IPS-NIHi11 (cell line): ENCODE results near the gene TMEM9.

Experiments
- DNase-seq: peaks from one replicate; pipeline ENCODE4 v3.0.0; 2012; ENCODE audit warnings: mixed read lengths, low spot score

The TMEM9 gene

GRCh38 chr1:201127755-201128455 lies 26.4 kb downstream of the TMEM9 start:
- no peak for DNase-seq

- DNase-seq, result peak; percentile 76
Observed at GRCh38 chr1:201126832-201127754, 27.2 kb downstream of the TMEM9 start, which contains the start of gene ASCL5. ASCL5 (minus strand) TSS chr1:201127184; CDS start chr1:201115372, 11,812 bp downstream.

GRCh38 chr1:201126463-201126831 lies 27.8 kb downstream of the TMEM9 start:
- no peak for DNase-seq

GRCh38 chr1:201125800-201126199 lies 28.5 kb downstream of the TMEM9 start:
- no peak for DNase-seq

- DNase-seq, result no peak
Observed at GRCh38 chr1:201125019-201125418, 29.3 kb downstream of the TMEM9 start.

- no peak for DNase-seq
Observed at GRCh38 chr1:201123866-201124265, 30.4 kb downstream of the TMEM9 start.

GRCh38 chr1:201122321-201122957 lies 31.8 kb downstream of the TMEM9 start:
- no peak for DNase-seq

- peak; percentile 76 for DNase-seq
Observed at GRCh38 chr1:201119206-201120197, 34.8 kb downstream of the TMEM9 start.

GRCh38 chr1:201116091-201116490 lies 38.2 kb downstream of the TMEM9 start:
- DNase-seq, result no peak

GRCh38 chr1:201115390-201115937 lies 38.8 kb downstream of the TMEM9 start:
- no peak for DNase-seq

GRCh38 chr1:201114245-201115131 lies 39.8 kb downstream of the TMEM9 start:
- DNase-seq, result peak; percentile 92

- no peak for DNase-seq
Observed at GRCh38 chr1:201113451-201114244, 40.6 kb downstream of the TMEM9 start.

GRCh38 chr1:201112926-201113325 lies 41.3 kb downstream of the TMEM9 start:
- DNase-seq, result no peak

- no peak for DNase-seq
Observed at GRCh38 chr1:201112173-201112731, 42.0 kb downstream of the TMEM9 start, which contains the start of gene CACNA1S. CACNA1S (minus strand) TSS chr1:201112426; CDS start chr1:201112339, 87 bp downstream.

GRCh38 chr1:201111672-201112071 lies 42.6 kb downstream of the TMEM9 start:
- DNase-seq, result no peak

GRCh38 chr1:201111156-201111555 lies 43.1 kb downstream of the TMEM9 start:
- no peak for DNase-seq

GRCh38 chr1:201110616-201111015 lies 43.7 kb downstream of the TMEM9 start:
- no peak for DNase-seq

- no peak for DNase-seq
Observed at GRCh38 chr1:201110138-201110537, 44.1 kb downstream of the TMEM9 start.

- DNase-seq, result no peak
Observed at GRCh38 chr1:201109651-201110050, 44.6 kb downstream of the TMEM9 start.
